GM23338 (cell line): ENCODE data around the gene AURKAIP1. TPM values are rescaled to one million over a fixed set of nuclear protein-coding genes. Genes with fewer than 3 reads are reported as not detected.
"Not testable (repeated sequence)": the region's sequence is repeated elsewhere in the genome, so short reads cannot be mapped to it uniquely, and the experiment has no call there.

Source experiments
- ATAC-seq: fragments of 200-7000 bp; cut with Tn5 transposase; 3 replicates; pipeline ENCODE4 v1.9.1; 2020
- DNase-seq: peaks from one replicate; pipeline ENCODE4 v3.0.0-alpha.2; 2015; ENCODE audit warnings: low spot score
- H2AFZ ChIP-seq: fragments of 200-600 bp; sonication (generic); 2 replicates; pipeline ENCODE4 v1.8.0; 2016; ENCODE audit warnings: antibody characterized with exemption, mild to moderate bottlenecking, moderate library complexity
- H3F3A ChIP-seq: fragments of 200-600 bp; sonication (generic); replicated peaks from 2 replicates; pipeline ENCODE4 v1.8.0; 2017; ENCODE audit warnings: antibody characterized with exemption, mixed run types, low read depth
- H3K27ac ChIP-seq: fragments of 200-600 bp; sonication (generic); 2 replicates; pipeline ENCODE4 v1.6.1; 2016; ENCODE audit warnings: low read depth
- H3K27me3 ChIP-seq: fragments of 200-600 bp; sonication (generic); 2 replicates; pipeline ENCODE4 v1.8.0; 2016; ENCODE audit warnings: mild to moderate bottlenecking, mixed run types, moderate library complexity; ENCODE audit not compliant: insufficient read depth
- H3K36me3 ChIP-seq: fragments of 200-600 bp; sonication (generic); 2 replicates; pipeline ENCODE4 v1.8.0; 2016; ENCODE audit warnings: mild to moderate bottlenecking; ENCODE audit not compliant: insufficient read depth
- H3K4me1 ChIP-seq: fragments of 200-600 bp; sonication (generic); 2 replicates; pipeline ENCODE4 v1.8.0; 2016; ENCODE audit warnings: mild to moderate bottlenecking, moderate library complexity; ENCODE audit not compliant: insufficient read depth
- H3K4me2 ChIP-seq: fragments of 200-600 bp; sonication (generic); 2 replicates; pipeline ENCODE4 v1.7.1; 2017; ENCODE audit warnings: mixed run types
- H3K4me3 ChIP-seq: fragments of 200-600 bp; sonication (generic); 2 replicates; pipeline ENCODE4 v1.6.1; 2016; ENCODE audit warnings: mixed run types
- H3K79me2 ChIP-seq: fragments of 200-600 bp; sonication (generic); replicated peaks from 2 replicates; pipeline ENCODE4 v1.8.0; 2017; ENCODE audit warnings: mild to moderate bottlenecking; ENCODE audit not compliant: insufficient read depth
- H3K9me2 ChIP-seq: fragments of 200-600 bp; sonication (generic); 2 replicates; pipeline ENCODE4 v1.8.0; 2017; ENCODE audit not compliant: insufficient read depth
- H4K20me1 ChIP-seq: fragments of 200-600 bp; sonication (generic); replicated peaks from 2 replicates; pipeline ENCODE4 v1.8.0; 2017; ENCODE audit warnings: mild to moderate bottlenecking; ENCODE audit not compliant: insufficient read depth
- H3K27ac Mint-ChIP-seq: 2 replicates; pipeline ENCODE4 v1.8.0; 2020; ENCODE audit warnings: inconsistent platforms, mild to moderate bottlenecking, moderate library complexity, mixed read lengths
- H3K27me3 Mint-ChIP-seq: 3 replicates; pipeline ENCODE4 v1.8.0; 2022; ENCODE audit warnings: low read depth, mild to moderate bottlenecking, moderate library complexity, mixed read lengths, inconsistent platforms; ENCODE audit not compliant: insufficient read depth, poor library complexity
- H3K36me3 Mint-ChIP-seq: 3 replicates; pipeline ENCODE4 v1.8.0; 2021; ENCODE audit warnings: low read depth, mild to moderate bottlenecking, inconsistent platforms, moderate library complexity, mixed read lengths
- H3K4me1 Mint-ChIP-seq: 3 replicates; pipeline ENCODE4 v1.8.0; 2020; ENCODE audit warnings: mild to moderate bottlenecking, inconsistent platforms, mixed read lengths
- H3K4me3 Mint-ChIP-seq: 3 replicates; pipeline ENCODE4 v1.8.0; 2021; ENCODE audit warnings: moderate library complexity, mild to moderate bottlenecking, inconsistent platforms, mixed read lengths
- H3K9me3 Mint-ChIP-seq: 3 replicates; pipeline ENCODE4 v1.8.0; 2020; ENCODE audit warnings: moderate library complexity, mild to moderate bottlenecking, inconsistent platforms, mixed read lengths
- CREB1 ChIP-seq: fragments of 250-450 bp; sonication (Bioruptor Pico); IDR thresholded peaks from 2 replicates; pipeline ENCODE4 v1.5.0; 2020; ENCODE audit warnings: low read depth, mild to moderate bottlenecking, moderate library complexity
- EZH2phosphoT487 ChIP-seq: fragments of 200-600 bp; sonication (generic); IDR thresholded peaks from one replicate; pipeline ENCODE4 v1.8.1; 2018; ENCODE audit warnings: antibody characterized with exemption; ENCODE audit not compliant: unreplicated experiment
- JUNB ChIP-seq: IDR thresholded peaks from one replicate; pipeline ENCODE4 v1.6.1; 2016; ENCODE audit warnings: antibody characterized with exemption; ENCODE audit not compliant: unreplicated experiment
- STAT1 ChIP-seq: IDR thresholded peaks from one replicate; pipeline ENCODE4 v1.6.1; 2016; ENCODE audit warnings: antibody characterized with exemption; ENCODE audit not compliant: unreplicated experiment
- ZNF114 ChIP-seq: fragments of 250-450 bp; sonication (Bioruptor Pico); IDR thresholded peaks from 2 replicates; pipeline ENCODE4 v1.5.0; 2020; ENCODE audit warnings: mild to moderate bottlenecking, moderate library complexity
- ZNF331 ChIP-seq: fragments of 250-450 bp; sonication (Bioruptor Pico); IDR thresholded peaks from 2 replicates; pipeline ENCODE4 v1.5.0; 2020; ENCODE audit warnings: low read depth, mild to moderate bottlenecking, moderate library complexity
- polyA plus RNA-seq: library from polyadenylated mRNA; unstranded; fragments of >200 nt; fragmentation: Nextera tagmentation; extraction: Ambion mirVana; gene quantifications from 2 replicates; pipeline ENCODE4 v1.2.1, GENCODE V29; 2016
- total RNA-seq: library from RNA; depleted of rRNA; stranded (reverse); fragments of >200 nt; shearing (Covaris generic); gene quantifications from 2 replicates; pipeline ENCODE4 v1.2.3, GENCODE V29; 2014
- TF ChIP-seq, protein P1 (sequence below): fragments of 250-450 bp; sonication (Bioruptor Pico); IDR thresholded peaks from 2 replicates; pipeline ENCODE4 v1.5.0; 2020; ENCODE audit warnings: mild to moderate bottlenecking, moderate library complexity

AURKAIP1 gene
- total and polyA plus RNA-seq, 2 experiments from 2014 or later: 167 to 355 TPM

DNA sequence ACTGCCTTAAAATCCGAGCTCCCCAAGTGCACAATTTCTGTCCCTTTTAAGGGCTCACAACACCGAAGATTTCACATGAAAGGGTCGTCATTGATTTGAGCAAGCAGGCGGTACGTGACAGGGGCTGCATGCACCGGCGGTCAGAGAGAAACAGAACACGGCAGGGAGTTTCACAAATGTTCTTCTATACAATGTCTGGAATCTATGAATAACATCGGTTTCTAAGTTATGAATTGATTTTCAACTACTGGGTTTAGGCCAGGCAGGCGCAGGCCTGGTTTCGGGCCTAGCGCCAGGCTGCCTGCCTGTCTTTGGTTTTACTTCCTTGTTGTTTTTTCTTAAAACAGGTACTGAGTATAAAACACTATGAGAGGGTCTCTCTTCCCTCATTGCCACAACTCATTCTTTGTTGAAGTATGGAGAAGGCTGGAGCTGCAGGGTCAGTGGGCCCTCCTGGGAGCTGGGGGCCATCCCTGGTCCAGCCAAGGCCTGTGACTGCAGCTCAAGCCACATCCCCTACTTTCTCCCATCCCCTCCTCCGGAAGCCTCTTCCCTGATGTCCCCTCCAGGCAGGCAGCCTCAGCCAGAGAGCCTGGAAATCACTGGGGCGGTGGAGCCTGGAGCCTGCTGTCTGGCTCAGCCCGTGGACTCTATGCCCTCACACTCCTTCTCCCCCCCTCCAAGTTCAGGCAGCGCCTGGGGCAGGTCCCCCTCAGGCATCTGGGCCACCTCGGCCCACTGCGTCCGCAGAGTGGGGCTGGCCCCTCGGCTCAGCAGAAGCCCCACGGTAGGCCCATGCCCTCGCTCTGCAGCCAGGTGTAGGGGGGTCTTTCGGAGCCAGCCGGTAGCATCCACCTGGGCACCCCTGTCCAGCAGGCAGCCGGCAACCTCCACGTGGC is 43.7 kb upstream of the AURKAIP1 start (continued):
- TF ChIP-seq, protein P1, sequence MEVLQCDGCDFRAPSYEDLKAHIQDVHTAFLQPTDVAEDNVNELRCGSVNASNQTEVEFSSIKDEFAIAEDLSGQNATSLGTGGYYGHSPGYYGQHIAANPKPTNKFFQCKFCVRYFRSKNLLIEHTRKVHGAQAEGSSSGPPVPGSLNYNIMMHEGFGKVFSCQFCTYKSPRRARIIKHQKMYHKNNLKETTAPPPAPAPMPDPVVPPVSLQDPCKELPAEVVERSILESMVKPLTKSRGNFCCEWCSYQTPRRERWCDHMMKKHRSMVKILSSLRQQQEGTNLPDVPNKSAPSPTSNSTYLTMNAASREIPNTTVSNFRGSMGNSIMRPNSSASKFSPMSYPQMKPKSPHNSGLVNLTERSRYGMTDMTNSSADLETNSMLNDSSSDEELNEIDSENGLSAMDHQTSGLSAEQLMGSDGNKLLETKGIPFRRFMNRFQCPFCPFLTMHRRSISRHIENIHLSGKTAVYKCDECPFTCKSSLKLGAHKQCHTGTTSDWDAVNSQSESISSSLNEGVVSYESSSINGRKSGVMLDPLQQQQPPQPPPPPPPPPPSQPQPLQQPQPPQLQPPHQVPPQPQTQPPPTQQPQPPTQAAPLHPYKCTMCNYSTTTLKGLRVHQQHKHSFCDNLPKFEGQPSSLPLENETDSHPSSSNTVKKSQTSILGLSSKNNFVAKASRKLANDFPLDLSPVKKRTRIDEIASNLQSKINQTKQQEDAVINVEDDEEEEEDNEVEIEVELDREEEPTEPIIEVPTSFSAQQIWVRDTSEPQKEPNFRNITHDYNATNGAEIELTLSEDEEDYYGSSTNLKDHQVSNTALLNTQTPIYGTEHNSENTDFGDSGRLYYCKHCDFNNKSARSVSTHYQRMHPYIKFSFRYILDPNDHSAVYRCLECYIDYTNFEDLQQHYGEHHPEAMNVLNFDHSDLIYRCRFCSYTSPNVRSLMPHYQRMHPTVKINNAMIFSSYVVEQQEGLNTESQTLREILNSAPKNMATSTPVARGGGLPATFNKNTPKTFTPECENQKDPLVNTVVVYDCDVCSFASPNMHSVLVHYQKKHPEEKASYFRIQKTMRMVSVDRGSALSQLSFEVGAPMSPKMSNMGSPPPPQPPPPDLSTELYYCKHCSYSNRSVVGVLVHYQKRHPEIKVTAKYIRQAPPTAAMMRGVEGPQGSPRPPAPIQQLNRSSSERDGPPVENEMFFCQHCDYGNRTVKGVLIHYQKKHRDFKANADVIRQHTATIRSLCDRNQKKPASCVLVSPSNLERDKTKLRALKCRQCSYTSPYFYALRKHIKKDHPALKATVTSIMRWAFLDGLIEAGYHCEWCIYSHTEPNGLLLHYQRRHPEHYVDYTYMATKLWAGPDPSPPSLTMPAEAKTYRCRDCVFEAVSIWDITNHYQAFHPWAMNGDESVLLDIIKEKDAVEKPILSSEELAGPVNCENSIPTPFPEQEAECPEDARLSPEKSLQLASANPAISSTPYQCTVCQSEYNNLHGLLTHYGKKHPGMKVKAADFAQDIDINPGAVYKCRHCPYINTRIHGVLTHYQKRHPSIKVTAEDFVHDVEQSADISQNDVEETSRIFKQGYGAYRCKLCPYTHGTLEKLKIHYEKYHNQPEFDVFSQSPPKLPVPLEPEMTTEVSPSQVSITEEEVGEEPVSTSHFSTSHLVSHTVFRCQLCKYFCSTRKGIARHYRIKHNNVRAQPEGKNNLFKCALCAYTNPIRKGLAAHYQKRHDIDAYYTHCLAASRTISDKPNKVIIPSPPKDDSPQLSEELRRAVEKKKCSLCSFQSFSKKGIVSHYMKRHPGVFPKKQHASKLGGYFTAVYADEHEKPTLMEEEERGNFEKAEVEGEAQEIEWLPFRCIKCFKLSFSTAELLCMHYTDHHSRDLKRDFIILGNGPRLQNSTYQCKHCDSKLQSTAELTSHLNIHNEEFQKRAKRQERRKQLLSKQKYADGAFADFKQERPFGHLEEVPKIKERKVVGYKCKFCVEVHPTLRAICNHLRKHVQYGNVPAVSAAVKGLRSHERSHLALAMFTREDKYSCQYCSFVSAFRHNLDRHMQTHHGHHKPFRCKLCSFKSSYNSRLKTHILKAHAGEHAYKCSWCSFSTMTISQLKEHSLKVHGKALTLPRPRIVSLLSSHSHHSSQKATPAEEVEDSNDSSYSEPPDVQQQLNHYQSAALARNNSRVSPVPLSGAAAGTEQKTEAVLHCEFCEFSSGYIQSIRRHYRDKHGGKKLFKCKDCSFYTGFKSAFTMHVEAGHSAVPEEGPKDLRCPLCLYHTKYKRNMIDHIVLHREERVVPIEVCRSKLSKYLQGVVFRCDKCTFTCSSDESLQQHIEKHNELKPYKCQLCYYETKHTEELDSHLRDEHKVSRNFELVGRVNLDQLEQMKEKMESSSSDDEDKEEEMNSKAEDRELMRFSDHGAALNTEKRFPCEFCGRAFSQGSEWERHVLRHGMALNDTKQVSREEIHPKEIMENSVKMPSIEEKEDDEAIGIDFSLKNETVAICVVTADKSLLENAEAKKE: no peak
- TF ChIP-seq STAT1 (no peak), ZNF114 (no peak), CREB1 (CRISPR knock-in tag) (no peak), ZNF331 (CRISPR knock-in tag) (no peak), EZH2phosphoT487 (no peak), JUNB (no peak)

DNA sequence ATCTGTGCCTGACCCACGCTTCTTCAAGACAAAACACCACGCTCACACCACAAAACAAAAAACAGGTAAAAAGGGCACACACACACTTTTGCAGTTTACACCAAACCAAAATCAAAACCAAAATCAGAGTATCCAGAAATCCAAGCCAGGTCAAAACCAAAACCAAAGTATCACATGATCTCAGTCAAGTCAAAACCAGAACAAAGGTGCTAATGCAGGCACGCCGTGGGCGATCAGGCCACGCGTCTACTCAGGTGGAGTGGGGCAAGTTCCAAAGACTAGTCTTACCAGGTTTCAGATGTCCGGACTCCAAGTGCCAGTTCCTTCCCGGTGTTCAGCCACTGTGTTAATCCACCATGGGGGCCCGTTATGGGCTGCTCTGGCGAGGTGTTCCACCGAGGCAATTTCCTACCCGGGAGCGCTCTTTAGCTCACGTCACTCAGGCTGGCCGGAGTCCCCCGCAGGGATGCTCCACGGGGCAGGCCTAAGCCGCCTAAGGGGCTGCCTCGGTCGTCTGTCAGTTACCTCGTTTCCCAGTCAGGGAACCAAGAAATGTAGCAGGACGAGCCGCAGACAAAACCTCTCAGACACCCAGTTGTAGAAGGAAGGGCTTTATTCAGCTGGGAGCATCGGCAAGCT is 42.9 kb upstream of the AURKAIP1 start:
- DNase-seq: not testable (repeated sequence)

DNA sequence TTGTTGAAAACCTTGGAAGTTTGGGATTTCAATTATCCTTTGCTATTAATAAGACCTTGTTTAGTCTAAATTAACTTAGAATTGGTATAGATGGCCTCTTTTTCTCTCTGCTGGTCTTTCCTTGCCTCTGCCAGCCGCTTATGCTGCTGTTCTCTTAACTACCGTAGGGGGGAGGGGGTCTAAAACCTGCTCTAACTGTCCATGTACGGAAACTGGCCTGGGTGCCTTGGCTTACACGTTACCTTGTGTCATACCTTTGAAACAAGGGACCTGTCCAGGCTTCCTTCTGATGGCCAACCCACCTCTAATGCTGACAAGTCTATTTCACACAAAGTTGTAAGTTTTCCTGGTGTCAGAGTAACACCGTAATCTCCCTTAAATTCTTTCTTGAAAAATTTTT is 42.4 kb upstream of the AURKAIP1 start:
- H3K36me3 Mint-ChIP-seq, H3K27ac ChIP-seq, H3K27ac Mint-ChIP-seq, H3K4me3 Mint-ChIP-seq, H3K4me2 ChIP-seq, H3K79me2 ChIP-seq, ATAC-seq, DNase-seq, H3F3A ChIP-seq, H3K27me3 Mint-ChIP-seq, H3K36me3 ChIP-seq, H4K20me1 ChIP-seq, H2AFZ ChIP-seq, H3K4me3 ChIP-seq, H3K27me3 ChIP-seq, H3K9me2 ChIP-seq, H3K9me3 Mint-ChIP-seq: not testable (repeated sequence)
- peaks cover 17% of the 10 kb centered on the region for H3K4me1 ChIP-seq
- peaks cover 16% of the 10 kb centered on the region for H3K4me1 Mint-ChIP-seq

More for the DNA sequence above, 42.9 kb upstream of the AURKAIP1 start:
- not testable (repeated sequence) for H3K4me3 Mint-ChIP-seq, H3K27ac Mint-ChIP-seq, H3K9me2 ChIP-seq, H4K20me1 ChIP-seq, H3K36me3 ChIP-seq, H3F3A ChIP-seq, H3K9me3 Mint-ChIP-seq, H3K36me3 Mint-ChIP-seq, ATAC-seq, H3K4me3 ChIP-seq, H2AFZ ChIP-seq, H3K79me2 ChIP-seq, H3K27ac ChIP-seq, H3K4me2 ChIP-seq, H3K27me3 ChIP-seq
- Mint-ChIP-seq H3K4me1 (peaks cover 21% of the 10 kb centered on the region), H3K27me3 (peaks cover 13% of the 10 kb centered on the region)
- H3K4me1 ChIP-seq: peaks cover 21% of the 10 kb centered on the region
